ENCODE measurements around the gene LMO7. TPM values are rescaled to one million over a fixed set of nuclear protein-coding genes. Genes with fewer than 3 reads are reported as not detected.
"Not testable (repeated sequence)": the region's sequence is repeated elsewhere in the genome, so short reads cannot be mapped to it uniquely, and the experiment has no call there.

Gene LMO7
- total RNA-seq, 1 donor from 2014 or later = 73.3 TPM

- no peak for TF ChIP-seq CTCF (conservative IDR thresholded peaks at IDR 0.05)
- no peaks in the 10 kb centered on the region for H3K9me3 Mint-ChIP-seq
- H3K27me3 Mint-ChIP-seq = no peaks in the 10 kb centered on the region
- no peaks in the 10 kb centered on the region for H3K36me3 Mint-ChIP-seq
- DNase-seq (ENCODE audit: extremely low spot score, unreplicated experiment) = no peak
- H3K27ac Mint-ChIP-seq = peak overlapping the region; percentile 97
- H3K4me1 Mint-ChIP-seq (ENCODE audit: unreplicated experiment) = peaks cover 27% of the 10 kb centered on the region
- H3K4me3 Mint-ChIP-seq = peak overlapping the region; percentile 69
These were observed 88.8 kb downstream of the LMO7 start for GRCh38 chr13:75724752-75725517.

- TF ChIP-seq CTCF (conservative IDR thresholded peaks at IDR 0.05) = no peak
- Mint-ChIP-seq H3K4me3 (peak overlapping the region; percentile 52), H3K4me1 (ENCODE audit: unreplicated experiment) (peaks cover 27% of the 10 kb centered on the region)
These were observed 89.6 kb downstream of the LMO7 start for GRCh38 chr13:75725736-75726135.

DNA sequence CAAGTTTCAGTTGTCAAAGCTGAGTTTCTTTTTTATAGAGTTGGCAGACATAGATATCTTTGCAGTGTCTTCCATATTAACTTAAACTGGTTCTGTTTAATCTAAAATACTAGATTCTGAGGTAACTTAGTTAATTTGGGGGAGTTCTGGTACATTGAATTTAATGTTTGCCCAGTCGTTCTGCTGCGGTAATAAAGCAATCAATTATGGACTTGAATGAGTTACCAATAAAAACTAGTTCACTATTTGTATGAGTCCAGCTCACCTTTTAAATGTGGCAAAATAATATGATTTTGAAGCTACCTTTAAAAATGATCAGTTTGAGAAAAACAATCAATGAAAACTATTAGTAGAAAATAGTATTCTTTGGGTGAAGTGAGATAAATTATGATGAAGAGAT, 90.2 kb downstream of the LMO7 start:
- Mint-ChIP-seq H3K36me3 (peaks cover 3% of the 10 kb centered on the region), H3K9me3 (no peaks in the 10 kb centered on the region), H3K27me3 (no peaks in the 10 kb centered on the region), H3K4me1 (ENCODE audit: unreplicated experiment) (peaks cover 27% of the 10 kb centered on the region), H3K4me3 (no peak overlapping the region), H3K27ac (peak overlapping the region; percentile 97)
- no peak for DNase-seq (ENCODE audit: extremely low spot score, unreplicated experiment)
- no peak for TF ChIP-seq CTCF (conservative IDR thresholded peaks at IDR 0.05)

More at GRCh38 chr13:75725736-75726135, 89.6 kb downstream of the LMO7 start:
- H3K9me3 Mint-ChIP-seq = no peaks in the 10 kb centered on the region
- DNase-seq (ENCODE audit: extremely low spot score, unreplicated experiment) = no peak
- H3K36me3 Mint-ChIP-seq = no peaks in the 10 kb centered on the region
- no peaks in the 10 kb centered on the region for H3K27me3 Mint-ChIP-seq
- peak overlapping the region; percentile 97 for H3K27ac Mint-ChIP-seq

DNA sequence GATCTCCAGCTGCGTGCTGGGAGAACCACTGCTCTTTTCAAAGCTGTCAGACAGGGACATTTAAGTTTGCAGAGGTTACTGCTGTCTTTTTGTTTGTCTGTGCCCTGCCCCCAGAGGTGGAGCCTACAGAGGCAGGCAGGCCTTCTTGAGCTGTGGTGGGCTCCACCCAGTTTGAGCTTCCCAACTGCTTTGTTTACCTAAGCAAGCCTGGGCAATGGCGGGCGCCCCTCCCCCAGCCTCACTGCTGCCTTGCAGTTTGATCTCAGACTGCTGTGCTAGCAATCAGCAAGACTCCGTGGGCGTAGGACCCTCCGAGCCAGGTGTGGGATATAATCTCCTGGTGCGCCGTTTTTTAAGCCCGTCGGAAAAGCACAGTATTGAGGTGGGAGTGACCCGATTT, 97.0 kb downstream of the LMO7 start:
- peaks cover 11% of the 10 kb centered on the region for H3K36me3 Mint-ChIP-seq
- H3K4me1 Mint-ChIP-seq (ENCODE audit: unreplicated experiment); H3K9me3 Mint-ChIP-seq; H3K27me3 Mint-ChIP-seq; H3K4me3 Mint-ChIP-seq; H3K27ac Mint-ChIP-seq; DNase-seq (ENCODE audit: extremely low spot score, unreplicated experiment): not testable (repeated sequence)

- Mint-ChIP-seq H3K4me3 (no peak overlapping the region), H3K4me1 (ENCODE audit: unreplicated experiment) (peaks cover 8% of the 10 kb centered on the region), H3K9me3 (peaks cover 10% of the 10 kb centered on the region), H3K27ac (no peak overlapping the region), H3K27me3 (no peaks in the 10 kb centered on the region), H3K36me3 (peaks cover 10% of the 10 kb centered on the region)
- no peak for TF ChIP-seq CTCF (conservative IDR thresholded peaks at IDR 0.05)
- no peak for DNase-seq (ENCODE audit: extremely low spot score, unreplicated experiment)
These were observed 100.0 kb downstream of the LMO7 start for GRCh38 chr13:75736173-75736572.

DNA sequence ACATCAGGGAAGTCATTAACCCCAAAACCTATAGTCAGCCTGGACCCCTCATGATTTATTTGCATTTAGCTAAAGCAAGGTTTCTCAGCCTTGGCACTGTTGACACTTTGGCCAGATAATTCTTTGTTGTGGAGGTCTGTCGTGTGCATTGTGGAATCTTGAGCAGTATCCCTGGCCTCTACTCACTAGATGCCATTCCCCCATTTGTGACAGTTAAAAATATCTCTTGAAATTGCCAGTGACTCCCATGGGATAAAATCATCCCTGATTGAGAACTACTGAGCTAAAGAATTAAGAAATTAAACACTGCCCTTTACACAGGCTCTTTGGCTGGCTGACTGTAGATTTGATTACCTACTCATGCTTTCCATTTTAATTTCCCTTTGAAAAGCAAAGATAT, 102.7 kb downstream of the LMO7 start:
- H3K36me3 Mint-ChIP-seq = peaks cover 10% of the 10 kb centered on the region

More for the DNA sequence above, 102.7 kb downstream of the LMO7 start:
- Mint-ChIP-seq H3K4me1 (ENCODE audit: unreplicated experiment) (peaks cover 8% of the 10 kb centered on the region), H3K4me3 (no peak overlapping the region), H3K27ac (no peak overlapping the region), H3K27me3 (no peaks in the 10 kb centered on the region), H3K9me3 (peaks cover 11% of the 10 kb centered on the region)
- no peak for TF ChIP-seq CTCF (conservative IDR thresholded peaks at IDR 0.05)
- no peak for DNase-seq (ENCODE audit: extremely low spot score, unreplicated experiment)
